ENCODE results near the gene SULF2.

Gene SULF2

DNA sequence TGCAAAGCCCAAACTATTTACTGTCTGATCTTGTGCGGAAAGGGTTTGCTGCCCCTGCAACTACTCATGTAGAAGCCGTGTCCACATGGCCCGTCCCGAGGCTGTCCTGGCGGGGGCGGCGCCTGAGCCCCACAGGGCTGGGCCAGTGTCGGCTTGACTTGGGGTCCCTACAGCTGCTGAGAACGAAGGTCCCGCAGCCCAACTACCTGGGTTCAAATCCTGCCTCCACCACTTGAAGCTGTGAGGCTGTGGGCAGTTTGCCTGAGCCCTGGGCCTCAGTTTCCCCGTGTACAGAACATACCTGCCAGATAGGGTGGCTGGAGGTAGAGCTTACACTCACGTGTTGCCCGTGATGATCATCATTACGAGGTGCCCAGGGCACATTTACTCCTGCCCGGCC lies 111.1 kb downstream of the SULF2 start:
- in situ Hi-C loops (cut with HindIII; ENCODE audit: low sequenced_read_pairs): loop anchor here (10.0 kb wide), 1 partner anchor 621 kb away; no protein-coding TSS in a partner anchor

DNA sequence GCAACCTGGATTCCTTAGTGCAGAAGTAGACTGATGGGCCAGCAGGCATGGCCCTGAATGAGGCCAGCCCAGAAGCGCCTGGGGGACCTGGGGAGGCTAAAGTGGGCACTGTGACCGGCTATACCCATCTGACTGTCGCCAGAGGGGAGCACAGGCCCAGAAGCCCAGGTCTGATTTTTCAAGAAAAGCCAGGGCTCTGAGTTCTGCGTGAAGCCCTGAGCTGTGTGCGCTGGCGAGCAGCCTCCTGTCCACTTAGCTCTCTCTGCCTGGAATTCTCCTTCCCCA lies 111.7 kb downstream of the SULF2 start:
- in situ Hi-C loops (cut with HindIII; ENCODE audit: low sequenced_read_pairs): loop anchor here (10.0 kb wide), 1 partner anchor 621 kb away; no protein-coding TSS in a partner anchor

DNA sequence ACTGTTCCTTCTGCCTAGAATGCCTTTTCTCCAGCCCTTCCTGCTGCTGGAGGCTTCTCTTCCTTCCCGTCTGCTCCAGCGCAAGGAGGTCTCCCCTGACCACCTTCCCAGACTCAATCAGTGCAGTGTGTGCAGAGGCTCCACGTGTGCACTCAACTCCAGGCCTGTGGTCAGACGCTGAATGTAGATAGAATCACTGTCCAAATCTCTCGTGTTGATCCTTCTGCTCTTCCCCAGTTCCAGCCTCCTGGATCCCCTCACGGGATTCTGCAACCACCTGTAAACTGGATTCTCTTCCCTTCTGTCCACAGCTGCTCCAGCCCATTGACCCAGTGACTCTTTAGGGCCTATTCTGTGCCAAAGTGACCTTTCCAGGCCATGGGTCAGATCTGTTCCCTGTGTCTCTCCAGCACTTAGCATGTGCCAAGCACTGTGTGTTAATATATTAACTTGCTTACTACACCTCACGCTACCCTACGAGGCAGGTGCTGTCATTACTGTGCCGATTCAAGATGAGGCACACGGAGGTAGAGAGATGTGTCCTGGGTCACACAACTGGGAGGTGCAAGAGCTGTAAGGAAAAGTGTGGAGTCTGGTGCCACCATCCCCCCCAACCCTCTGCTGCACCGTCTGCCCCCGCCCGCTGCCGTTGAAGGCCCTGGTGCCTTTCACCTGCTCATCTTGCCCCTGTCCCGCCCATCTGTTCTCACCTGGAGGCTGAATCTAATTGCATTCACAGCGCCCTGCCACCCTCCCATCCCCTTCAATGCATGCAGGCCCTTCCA lies 112.2 kb downstream of the SULF2 start:
- in situ Hi-C loops (cut with HindIII; ENCODE audit: low sequenced_read_pairs): loop anchor here (10.0 kb wide), 1 partner anchor 622 kb away; no protein-coding TSS in a partner anchor

DNA sequence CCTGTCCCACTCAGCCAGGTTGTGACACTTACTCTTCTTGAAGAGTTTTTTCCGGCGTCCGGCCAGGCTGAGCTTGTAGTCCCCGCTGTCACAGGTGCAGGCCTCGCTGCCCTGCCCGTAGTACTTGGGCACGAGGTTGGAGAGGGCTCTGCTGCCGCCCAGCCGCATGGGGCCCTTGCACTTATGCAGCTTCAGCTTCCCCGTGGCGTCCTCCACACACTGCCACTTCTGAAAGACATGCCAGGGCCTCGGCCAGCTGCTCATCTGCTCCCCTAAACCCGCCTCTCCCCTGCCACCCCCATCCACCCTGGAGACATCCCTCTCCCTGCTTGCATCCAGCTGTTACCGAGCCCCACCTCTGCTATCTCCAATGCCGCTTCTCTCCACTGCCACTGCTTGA lies 113.1 kb downstream of the SULF2 start:
- in situ Hi-C loops (cut with HindIII; ENCODE audit: low sequenced_read_pairs): loop anchor here (10.0 kb wide), 1 partner anchor 623 kb away; no protein-coding TSS in a partner anchor

DNA sequence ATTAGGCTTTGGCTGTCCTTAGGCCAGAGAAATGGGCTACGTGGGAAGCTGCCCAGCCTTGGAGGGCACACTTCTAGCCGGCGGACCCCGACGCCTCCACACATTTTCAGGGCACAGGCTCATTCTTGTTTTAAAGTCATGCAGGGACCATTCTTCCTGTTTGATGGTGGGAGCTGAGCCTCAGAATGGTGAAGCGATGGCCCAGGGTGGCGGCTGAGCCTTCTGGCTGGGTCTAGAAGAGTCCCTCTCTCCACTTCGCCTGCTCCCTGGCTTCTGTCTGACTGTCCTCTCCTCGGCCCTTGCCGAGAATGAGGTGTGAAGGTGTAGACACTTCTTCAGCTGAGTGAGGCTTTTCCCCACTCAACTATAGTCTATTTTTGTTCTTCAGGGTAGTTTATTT lies 114.4 kb downstream of the SULF2 start:
- in situ Hi-C loops (cut with HindIII; ENCODE audit: low sequenced_read_pairs): loop anchor here (10.0 kb wide), 1 partner anchor 624 kb away; no protein-coding TSS in a partner anchor

DNA sequence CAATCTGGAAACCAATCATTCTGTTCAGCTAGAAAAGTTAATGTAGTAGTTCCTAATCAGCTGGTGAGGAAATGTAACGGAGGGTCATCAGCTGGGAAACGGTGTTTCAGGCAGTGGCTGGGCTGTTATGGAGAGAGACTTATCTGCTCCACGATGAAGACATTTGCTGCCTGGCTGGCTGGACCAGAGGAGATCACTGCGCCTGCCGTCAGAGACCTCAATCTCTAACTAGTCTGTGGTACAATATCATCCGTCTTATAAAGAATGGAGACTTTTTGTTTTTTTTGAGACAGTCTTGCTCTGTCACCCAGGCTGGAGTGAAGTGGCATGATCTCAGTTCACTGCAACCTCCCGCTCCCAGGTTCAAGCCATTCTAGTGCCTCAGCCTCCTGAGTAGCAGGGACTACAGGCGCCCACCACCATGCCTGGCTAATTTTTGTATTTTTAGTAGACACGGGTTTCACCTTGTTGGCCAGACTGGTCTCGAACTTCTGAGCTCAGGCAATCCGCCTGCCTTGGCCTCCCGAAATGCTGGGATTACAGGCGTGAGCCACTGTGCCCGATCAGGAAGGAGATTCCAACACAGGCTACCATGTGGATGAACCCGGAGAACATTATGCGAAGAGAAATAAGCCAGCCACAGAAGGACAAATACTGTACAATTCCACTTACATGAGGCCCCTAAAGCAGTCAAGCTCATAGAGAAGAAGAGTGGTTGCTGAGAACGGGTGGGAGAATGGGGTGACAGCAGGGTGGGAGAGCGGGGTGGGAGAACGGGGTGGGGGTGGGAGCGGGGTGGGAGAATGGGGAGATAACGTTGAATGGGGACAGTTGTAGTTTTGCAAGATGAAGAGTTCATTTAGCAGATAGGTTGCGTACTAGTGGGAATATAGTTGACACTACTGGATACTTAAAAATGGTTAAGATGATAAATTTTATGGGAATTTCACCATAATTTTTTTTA lies 115.1 kb downstream of the SULF2 start:
- in situ Hi-C loops (cut with HindIII; ENCODE audit: low sequenced_read_pairs): loop anchor here (10.0 kb wide), 1 partner anchor 625 kb away; no protein-coding TSS in a partner anchor

DNA sequence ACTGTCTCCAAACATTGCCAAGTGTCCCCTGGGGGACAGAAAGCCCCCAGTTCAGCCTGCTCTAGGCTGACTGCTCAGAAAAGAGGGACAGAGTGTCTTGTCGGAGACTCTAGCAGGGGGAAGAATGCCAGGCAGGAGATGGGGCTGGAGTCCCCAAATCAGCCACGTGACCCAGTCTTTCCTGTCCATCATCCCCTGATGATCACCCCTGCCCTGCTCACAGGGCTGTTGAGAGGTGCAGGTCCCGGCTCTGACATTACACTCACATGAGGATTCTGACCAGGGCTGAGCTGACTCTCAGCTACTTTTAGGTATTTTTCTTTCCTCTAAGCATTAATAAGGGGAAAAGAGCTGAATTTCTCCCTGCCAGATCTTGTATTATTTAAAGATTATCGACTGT lies 115.8 kb downstream of the SULF2 start:
- in situ Hi-C loops (cut with HindIII; ENCODE audit: low sequenced_read_pairs): no loop called here

DNA sequence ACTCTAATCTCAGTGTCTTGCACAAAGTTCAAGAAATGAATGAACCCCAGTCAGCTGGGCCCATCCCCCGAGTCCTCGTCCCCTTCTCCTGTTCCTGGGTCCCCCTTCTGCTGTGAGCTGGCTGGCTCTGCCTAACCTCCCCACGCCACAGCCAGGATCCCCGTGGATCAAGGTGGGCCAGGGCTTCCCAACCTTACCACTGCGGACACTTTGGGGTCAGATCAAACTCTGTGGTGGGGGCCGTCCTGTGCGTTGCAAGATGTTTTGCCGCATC lies 116.2 kb downstream of the SULF2 start:
- in situ Hi-C loops (cut with HindIII; ENCODE audit: low sequenced_read_pairs): no loop called here

DNA sequence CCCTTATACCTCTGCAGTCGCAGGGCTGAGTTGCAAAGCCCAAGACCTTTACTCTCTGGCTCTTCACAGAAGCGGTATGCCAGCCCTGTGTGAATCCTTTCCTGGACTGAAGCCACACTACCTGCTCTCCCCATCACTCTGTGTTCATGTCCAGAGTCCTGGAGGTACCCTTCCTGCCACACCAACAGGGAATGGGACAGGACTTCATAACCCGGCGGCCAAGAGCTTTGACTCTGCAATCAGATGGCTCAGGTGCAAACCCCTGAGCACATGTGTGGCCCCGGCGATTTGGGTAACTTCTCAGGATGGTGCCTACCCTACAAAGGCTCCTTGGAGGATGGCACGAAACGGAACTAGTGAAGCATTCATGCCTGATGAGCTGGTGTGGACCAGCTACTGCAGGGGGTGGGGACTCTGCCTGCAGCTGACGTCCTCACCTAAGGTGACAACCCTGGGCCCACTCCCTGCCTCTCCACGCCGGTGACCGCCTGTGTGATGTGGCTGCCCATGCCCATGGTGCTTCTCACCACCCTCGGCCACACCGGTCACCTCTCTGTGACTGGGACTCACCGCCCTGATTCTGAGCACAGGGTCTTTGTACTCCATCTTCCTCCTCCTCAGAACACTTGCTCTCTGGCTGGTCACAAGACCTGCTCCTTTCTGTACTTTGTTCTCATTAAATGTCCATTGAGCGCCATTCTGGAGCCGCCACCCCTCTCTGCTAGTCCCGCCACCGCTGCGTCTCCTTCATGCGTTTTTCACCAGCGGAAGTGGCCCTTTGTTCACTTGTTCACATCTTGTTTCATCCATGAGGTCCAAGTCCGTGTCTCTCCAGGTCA lies 116.7 kb downstream of the SULF2 start:
- in situ Hi-C loops (cut with HindIII; ENCODE audit: low sequenced_read_pairs): no loop called here

DNA sequence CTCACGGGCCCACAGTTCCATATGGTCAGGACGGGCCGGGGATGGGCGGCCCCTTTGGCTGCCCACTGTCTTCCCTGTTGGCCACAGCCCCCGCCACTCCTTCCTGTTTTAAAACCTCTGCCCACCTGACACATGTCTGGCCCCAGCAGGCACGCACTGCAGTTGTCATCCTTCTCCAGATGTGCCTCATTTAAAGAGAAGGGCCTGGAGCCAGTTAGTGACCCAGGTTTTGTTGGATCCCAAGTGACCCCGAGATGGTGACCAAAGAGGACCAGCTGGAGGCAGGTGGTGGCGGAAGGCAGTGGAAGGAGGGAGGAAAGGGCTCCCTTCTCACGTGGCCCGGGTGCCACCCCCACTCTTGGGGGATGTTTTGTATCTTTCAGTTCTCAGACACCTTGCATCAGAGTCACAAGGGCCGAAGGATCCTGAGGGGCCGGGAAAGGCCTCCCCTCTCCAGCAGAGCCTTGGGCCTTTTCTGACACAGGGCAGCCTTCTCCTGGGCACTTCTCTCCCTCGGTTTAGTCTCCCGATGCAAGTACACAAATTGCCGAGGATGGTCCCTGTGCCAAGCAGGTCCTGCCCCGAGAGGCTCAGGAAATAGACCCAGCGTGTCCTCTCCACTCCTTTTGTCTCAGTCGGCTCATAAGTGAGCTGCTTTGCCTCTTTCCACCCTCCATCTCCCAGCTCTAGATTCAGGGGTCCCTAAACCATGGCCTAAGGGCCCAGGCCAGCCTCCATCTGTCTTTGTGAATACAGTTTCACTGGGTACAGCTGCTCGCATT lies 117.6 kb downstream of the SULF2 start:
- in situ Hi-C loops (cut with HindIII; ENCODE audit: low sequenced_read_pairs): no loop called here

DNA sequence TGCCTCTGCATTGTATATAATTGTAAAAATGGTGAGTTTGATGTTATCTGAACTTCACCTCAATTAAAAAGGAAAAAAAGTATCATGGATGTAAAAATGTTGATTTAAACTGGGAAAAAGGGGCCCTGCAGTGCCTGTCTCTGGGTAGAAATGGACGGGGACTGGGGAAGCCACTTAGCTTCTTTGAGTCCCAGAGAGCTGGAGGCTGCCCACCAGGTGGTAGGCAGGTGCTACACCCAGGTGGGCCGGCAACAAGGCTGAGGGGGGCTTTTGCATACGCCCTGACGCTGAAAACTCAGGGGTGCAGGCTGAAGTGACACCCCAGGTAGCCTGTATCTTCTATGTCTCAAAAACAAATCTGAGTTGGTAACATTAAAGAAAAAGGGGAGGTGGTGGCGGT lies 118.2 kb downstream of the SULF2 start:
- in situ Hi-C loops (cut with HindIII; ENCODE audit: low sequenced_read_pairs): no loop called here

DNA sequence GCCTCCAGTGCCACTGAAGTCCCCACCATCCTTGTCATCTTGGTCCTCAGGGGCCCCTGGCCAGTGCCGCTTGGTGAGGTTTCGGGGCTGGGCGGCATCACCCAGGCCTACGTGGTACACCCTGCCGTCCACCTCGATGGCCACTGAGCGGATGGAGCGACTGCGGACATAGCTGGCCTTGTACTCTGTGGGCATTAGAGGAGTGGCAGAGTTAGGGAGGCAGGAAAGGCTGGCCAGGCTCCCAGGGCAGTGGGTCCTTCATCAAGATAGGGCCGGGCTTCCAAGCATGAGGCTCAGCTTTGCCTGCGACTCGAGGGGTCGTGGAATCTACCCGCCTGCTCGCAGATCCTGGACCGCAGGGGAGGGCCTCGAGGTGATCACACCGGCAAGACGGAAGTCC lies 119.0 kb downstream of the SULF2 start:
- in situ Hi-C loops (cut with HindIII; ENCODE audit: low sequenced_read_pairs): no loop called here

DNA sequence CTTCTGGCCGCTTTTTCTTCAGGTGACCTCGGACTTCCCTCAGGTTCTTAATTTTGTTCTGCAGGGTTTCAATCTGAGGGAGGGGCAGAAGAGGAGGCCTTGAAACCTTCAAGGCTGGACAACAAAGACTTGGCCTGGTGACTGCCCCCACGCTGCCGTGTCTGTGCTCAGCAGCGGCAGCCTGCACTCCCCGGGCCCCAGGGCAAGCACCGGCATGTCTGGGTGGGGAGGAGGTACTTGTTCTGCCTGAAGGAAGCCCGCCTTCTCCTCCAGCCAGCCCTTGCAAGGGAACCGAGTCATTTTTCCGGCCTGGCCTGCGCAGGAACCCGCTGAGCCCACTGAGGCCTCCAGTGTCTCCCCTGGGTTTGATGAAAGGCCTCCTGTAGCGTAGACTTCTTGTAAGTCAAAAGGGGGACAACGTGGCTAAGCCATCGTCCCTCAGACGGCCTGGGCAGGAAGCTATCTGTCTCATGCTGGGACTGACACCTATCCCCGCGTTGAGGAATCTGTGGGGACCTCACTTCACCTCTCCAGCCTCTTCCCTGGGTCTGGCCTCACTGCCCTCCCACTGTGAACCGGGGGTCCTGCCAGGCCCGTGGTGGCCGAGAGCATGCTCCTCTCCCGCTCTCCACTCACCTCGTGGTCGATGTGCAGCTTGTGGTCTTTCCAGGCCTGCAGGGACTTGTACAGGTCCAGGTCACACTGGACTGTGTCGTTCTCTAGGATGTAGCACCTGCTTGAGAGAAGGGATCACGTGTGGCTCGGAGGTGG lies 119.9 kb downstream of the SULF2 start:
- in situ Hi-C loops (cut with HindIII; ENCODE audit: low sequenced_read_pairs): no loop called here

DNA sequence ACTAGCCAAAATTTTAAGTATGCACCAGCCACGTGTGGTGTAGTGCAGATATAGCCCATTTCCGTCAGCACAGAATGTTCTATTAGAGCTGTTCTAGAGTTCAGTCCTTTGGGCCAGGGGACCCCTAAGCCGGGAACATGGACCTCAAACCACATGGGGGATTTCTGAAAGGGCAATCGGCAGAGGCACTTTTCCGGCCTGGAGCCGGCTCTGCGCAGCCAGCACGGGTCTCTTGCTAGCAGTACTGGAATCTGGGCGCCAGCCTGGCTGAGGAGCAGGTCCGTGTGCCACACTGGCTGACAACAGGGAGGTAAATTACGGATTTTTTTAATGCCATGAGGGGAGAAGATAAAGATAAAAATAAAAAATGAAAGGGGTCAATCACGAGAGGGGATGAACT lies 120.5 kb downstream of the SULF2 start:
- in situ Hi-C loops (cut with HindIII; ENCODE audit: low sequenced_read_pairs): loop anchor here (5.0 kb wide), 1 partner anchor 38 kb away; no protein-coding TSS in a partner anchor

DNA sequence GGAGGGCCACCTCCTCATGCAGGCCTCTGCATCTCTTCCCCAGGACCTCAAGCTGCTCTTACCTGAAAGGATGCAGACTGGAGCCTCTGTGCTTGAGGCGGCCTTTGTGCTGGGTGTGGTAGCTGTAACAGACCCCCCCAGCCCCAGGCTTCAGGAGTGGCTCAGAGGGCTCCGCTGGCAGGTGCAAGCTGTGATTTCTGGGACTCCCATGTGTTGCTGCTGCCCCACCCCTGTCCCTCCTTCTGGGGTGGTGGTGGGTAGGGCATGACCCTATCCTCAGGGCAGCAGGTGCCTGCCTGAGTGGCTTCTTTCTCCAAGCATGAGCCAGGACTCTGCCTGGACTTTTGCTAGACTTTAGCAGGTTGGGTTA lies 121.2 kb downstream of the SULF2 start:
- in situ Hi-C loops (cut with HindIII; ENCODE audit: low sequenced_read_pairs): loop anchor here (5.0 kb wide), 1 partner anchor 38 kb away; no protein-coding TSS in a partner anchor

DNA sequence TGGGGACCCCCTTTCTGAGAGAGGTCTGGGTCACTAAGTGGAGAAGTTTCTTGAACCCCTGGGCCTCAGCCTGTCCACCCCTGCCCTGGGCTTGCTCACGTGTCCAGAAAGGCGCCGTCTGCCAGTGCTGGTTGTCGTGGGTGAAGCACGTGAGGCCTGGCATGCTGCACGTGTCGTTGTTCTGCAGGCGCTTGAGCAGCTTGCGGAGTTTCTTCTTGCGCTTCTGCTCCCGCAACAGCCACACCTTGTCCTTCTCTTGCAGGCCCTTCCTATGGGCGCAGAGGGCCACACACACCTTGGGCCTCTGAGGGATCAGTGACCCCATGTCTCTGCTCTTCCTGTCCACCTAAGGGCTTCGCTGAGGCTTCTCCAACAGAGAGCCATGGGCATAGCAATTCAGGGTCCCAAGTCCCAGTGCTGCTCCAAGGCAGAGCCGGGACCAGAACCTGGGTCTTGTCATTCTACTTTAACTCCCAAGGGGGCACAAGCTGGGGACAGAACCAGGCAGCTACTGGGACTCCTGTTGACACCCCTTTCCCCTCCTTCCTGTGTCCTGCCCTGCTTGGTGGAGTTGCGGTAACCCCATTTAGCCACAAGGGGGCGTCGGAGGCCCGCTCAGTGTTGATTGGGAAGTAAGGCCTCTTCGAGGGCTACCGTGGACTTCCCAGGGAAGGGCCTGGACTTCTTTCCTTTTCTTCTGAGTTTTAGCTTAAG lies 121.8 kb downstream of the SULF2 start:
- in situ Hi-C loops (cut with HindIII; ENCODE audit: low sequenced_read_pairs): loop anchor here (5.0 kb wide), 1 partner anchor 39 kb away; no protein-coding TSS in a partner anchor

DNA sequence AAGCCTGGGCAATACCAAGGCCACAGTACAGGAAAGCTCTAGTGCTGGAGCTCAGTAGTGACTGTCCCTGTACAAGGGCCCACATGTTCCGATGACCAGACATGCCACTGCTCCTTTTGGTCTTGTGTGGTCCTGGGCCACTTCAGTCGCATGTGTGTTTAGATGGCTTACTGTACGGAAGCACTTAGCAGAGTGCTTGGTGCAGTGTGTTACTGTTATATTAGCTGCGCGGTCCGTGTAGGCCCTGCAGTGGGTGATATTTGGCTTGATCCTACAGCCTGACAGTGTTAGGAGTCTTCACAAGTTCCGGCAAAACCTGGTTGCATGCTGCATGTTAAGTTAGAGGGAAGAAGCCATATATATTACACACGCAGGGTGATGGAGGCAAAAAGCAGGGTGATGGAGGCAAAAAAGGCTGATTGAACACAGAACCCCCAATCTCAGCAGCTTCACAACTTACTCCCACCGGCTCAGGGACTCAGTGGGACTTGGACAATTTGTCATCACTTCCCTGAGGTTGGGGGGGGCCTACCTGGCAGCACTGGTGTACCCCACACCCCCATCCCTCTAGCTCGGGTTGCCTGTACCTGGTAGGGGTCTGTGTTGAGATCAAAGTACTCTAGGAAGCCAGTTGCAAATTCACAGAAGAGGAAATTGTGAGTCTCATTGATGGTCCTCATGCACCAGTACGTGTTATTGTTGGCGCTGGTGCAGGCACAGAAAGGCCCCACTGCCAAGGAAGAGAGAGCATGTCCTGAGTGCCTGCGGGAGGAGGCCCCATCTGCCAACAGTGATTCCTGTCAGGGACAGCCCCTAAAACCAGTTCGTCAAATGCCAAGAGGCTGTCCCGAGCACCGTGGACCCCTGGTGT lies 122.6 kb downstream of the SULF2 start:
- in situ Hi-C loops (cut with HindIII; ENCODE audit: low sequenced_read_pairs): loop anchor here (5.0 kb wide), 1 partner anchor 40 kb away; no protein-coding TSS in a partner anchor

DNA sequence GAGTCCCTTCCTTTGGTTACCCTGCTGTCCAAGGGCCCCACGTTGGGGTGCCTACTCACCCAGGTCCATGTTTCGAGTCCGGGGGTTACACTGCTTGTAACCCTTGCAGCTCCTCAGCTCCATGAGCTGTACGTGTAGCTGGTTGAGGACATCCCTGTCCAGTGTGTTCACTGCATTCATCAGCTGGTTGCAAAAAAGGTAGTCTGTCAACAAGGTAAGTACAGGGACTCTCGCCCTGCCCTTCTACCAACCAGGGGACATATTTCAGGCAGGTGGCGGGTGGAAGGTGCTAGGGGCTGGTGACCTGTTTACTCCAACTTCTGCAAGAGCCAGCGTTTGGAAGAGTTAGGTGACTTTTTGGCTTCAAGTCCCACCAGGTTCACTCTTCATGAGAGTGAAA lies 123.6 kb downstream of the SULF2 start:
- in situ Hi-C loops (cut with HindIII; ENCODE audit: low sequenced_read_pairs): loop anchor here (5.0 kb wide), 1 partner anchor 41 kb away; no protein-coding TSS in a partner anchor
